Measurements from ENCODE around the gene LBR. TPM values are rescaled to one million over a fixed set of nuclear protein-coding genes. Genes with fewer than 3 reads are reported as not detected.

Gene LBR
- total and polyA plus RNA-seq, 12 donors, result 5.4 to 27.5 (median 14.1) TPM

DNA sequence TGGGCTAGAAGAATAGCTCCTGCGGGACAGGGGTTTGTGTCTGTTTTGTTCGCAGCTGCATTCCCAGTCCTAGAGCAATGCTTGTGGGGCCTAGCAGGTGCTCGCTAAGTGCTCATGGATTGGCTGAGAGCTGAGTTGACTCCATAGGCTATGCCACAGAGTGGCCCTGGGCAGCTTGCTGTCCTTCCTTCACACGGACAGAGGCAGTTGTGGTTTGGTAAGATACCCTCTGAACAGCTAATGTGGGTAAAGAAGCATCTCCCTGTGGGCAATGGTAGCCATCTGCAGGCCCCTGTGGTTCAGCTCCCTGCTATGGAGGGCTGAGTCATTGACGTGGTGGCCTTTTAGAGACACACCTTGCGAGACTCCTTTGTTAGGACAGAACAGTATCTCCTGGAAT is 23.5 kb upstream of the LBR start:
- Histone ChIP-seq H3K9me3 (replicated peaks in 1 of 3) (no peaks in the 10 kb centered on the region), H3K27me3 (no peaks in the 10 kb centered on the region), H3K27ac (peak overlapping the region in 1 of 5 donors; percentile 9), H3K4me3 (no peak overlapping the region), H3K36me3 (replicated peaks in 1 of 2) (no peaks in the 10 kb centered on the region), H3K4me1 (replicated peaks in 1 of 2) (peaks cover 4 to 27% of the 10 kb centered on the region in 2 donors)
- 80 to 92% (median 86%) methylated on average over 5 to 6 of the region's 6 CpGs for WGBS, 4 donors
- intact Hi-C loops (cut with DNase I), result no loop called here
- DNase-seq, result peak in 1 of 7 donors; percentile 9
- TF ChIP-seq POLR2A (IDR thresholded peaks at IDR 0.05), result no peak
- TF ChIP-seq, protein P1, sequence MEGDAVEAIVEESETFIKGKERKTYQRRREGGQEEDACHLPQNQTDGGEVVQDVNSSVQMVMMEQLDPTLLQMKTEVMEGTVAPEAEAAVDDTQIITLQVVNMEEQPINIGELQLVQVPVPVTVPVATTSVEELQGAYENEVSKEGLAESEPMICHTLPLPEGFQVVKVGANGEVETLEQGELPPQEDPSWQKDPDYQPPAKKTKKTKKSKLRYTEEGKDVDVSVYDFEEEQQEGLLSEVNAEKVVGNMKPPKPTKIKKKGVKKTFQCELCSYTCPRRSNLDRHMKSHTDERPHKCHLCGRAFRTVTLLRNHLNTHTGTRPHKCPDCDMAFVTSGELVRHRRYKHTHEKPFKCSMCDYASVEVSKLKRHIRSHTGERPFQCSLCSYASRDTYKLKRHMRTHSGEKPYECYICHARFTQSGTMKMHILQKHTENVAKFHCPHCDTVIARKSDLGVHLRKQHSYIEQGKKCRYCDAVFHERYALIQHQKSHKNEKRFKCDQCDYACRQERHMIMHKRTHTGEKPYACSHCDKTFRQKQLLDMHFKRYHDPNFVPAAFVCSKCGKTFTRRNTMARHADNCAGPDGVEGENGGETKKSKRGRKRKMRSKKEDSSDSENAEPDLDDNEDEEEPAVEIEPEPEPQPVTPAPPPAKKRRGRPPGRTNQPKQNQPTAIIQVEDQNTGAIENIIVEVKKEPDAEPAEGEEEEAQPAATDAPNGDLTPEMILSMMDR (IDR thresholded peaks at IDR 0.05), result no peak

- intact Hi-C loops (cut with DNase I), result no loop called here
- no peaks in the 10 kb centered on the region for H3K36me3 ChIP-seq (replicated peaks in 1 of 2)
- no peaks in the 10 kb centered on the region for H3K9me3 ChIP-seq (replicated peaks in 1 of 3)
- 39 to 44% (median 42%) methylated on average over 12 of the region's 12 CpGs for WGBS, 4 donors
- TF ChIP-seq POLR2A (IDR thresholded peaks at IDR 0.05), result no peak
- TF ChIP-seq, protein P1 (IDR thresholded peaks at IDR 0.05), result no peak
- peak overlapping the region in 2 of 5 donors; percentile 21 to 54 for H3K27ac ChIP-seq
- DNase-seq, result peak in 6 of 7 donors; percentile 60 to 72 (median 69)
- no peak overlapping the region for H3K4me3 ChIP-seq
- H3K27me3 ChIP-seq, result no peaks in the 10 kb centered on the region
- peaks cover 4 to 33% of the 10 kb centered on the region in 2 donors for H3K4me1 ChIP-seq (replicated peaks in 1 of 2)
These were observed 22.8 kb upstream of the LBR start for GRCh38 chr1:225450491-225451191.

GRCh38 chr1:225449774-225450173 is 21.9 kb upstream of the LBR start:
- Histone ChIP-seq H3K4me1 (replicated peaks in 1 of 2) (peaks cover 4 to 34% of the 10 kb centered on the region in 2 donors), H3K4me3 (no peak overlapping the region), H3K27ac (no peak overlapping the region), H3K36me3 (replicated peaks in 1 of 2) (no peaks in the 10 kb centered on the region), H3K9me3 (replicated peaks in 1 of 3) (no peaks in the 10 kb centered on the region), H3K27me3 (no peaks in the 10 kb centered on the region)
- DNase-seq, result peak in 1 of 7 donors; percentile 10
- 68 to 88% (median 79%) methylated on average over 5 of the region's 5 CpGs for whole genome bisulfite sequencing, 4 donors
- intact Hi-C loops (cut with DNase I), result no loop called here
- TF ChIP-seq, protein P1 (IDR thresholded peaks at IDR 0.05), result no peak
- TF ChIP-seq POLR2A (IDR thresholded peaks at IDR 0.05), result no peak

GRCh38 chr1:225449261-225449660 is 21.4 kb upstream of the LBR start:
- DNase-seq, result peak in 1 of 7 donors; percentile 13
- no peak for TF ChIP-seq POLR2A (IDR thresholded peaks at IDR 0.05)
- TF ChIP-seq, protein P1 (IDR thresholded peaks at IDR 0.05), result no peak
- no peak overlapping the region for H3K27ac ChIP-seq

More at GRCh38 chr1:225449261-225449660, 21.4 kb upstream of the LBR start:
- Histone ChIP-seq H3K36me3 (replicated peaks in 1 of 2) (no peaks in the 10 kb centered on the region), H3K27me3 (no peaks in the 10 kb centered on the region), H3K4me1 (replicated peaks in 1 of 2) (peaks cover 0 to 32% of the 10 kb centered on the region in 2 donors), H3K4me3 (no peak overlapping the region), H3K9me3 (replicated peaks in 1 of 3) (no peaks in the 10 kb centered on the region)
- intact Hi-C loops (cut with DNase I), result no loop called here
- 63 to 88% (median 71%) methylated on average over 9 of the region's 9 CpGs for WGBS, 4 donors

All from adrenal gland (tissue), 12 donors.